ENCODE data around the gene GALNT14.

Gene GALNT14

GRCh38 chr2:30942419-30942818 is 195.8 kb downstream of the GALNT14 start:
- no peak for TF ChIP-seq CTCF (conservative IDR thresholded peaks at IDR 0.05)
- H3K27ac ChIP-seq: no peak overlapping the region

- TF ChIP-seq CTCF (conservative IDR thresholded peaks at IDR 0.05): no peak
- H3K27ac ChIP-seq: no peak overlapping the region
These were observed 197.4 kb downstream of the GALNT14 start for GRCh38 chr2:30940839-30941238.

GRCh38 chr2:30939364-30939763 is 198.9 kb downstream of the GALNT14 start:
- TF ChIP-seq CTCF (conservative IDR thresholded peaks at IDR 0.05): no peak
- H3K27ac ChIP-seq: no peak overlapping the region

- TF ChIP-seq CTCF (conservative IDR thresholded peaks at IDR 0.05): no peak
- H3K27ac ChIP-seq: no peak overlapping the region
These were observed 200.0 kb downstream of the GALNT14 start for GRCh38 chr2:30938196-30938595.

DNA sequence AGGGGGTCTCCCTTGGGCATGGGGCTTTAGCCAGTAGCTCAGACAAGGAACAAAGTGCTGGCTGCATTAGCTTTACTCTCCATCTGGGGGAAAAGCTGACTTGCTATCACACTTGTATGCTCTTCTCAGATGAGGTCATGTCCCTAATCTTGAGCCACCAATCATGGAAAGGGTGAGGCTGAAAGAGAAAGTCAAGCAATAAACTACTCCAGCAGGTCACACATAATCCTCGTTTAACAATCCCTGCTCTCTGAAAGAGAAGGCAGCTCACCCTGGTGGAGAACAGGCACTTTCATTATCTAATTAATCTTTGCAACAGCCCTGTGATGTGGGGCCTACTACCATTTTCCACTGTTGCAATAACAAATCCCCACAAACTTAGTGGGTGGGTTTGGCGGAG is 201.3 kb downstream of the GALNT14 start:
- H3K27ac ChIP-seq: no peak overlapping the region
- TF ChIP-seq CTCF (conservative IDR thresholded peaks at IDR 0.05): no peak

- no peak for TF ChIP-seq CTCF (conservative IDR thresholded peaks at IDR 0.05)
- H3K27ac ChIP-seq: no peak overlapping the region
These were observed 202.4 kb downstream of the GALNT14 start for GRCh38 chr2:30935795-30936194.

DNA sequence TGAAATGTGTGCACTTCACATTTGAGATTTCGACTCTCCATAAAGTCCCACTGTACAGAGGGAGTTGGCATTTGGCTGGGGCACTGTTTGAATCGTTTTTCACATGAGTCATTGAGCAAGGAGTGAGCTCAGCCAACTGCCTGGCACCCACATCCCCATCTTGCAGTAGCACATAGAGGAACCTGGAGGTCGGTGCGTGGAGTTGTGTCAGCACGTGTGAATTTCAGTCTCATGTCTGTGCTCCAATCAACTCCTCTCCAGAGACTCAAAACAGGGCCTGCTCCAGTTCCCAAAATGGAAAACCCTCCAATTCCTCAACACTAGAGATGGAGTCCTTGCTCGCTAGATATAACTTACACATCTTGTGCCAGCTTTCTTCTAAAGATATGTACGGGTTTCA is 204.2 kb downstream of the GALNT14 start:
- TF ChIP-seq CTCF (conservative IDR thresholded peaks at IDR 0.05): no peak
- H3K27ac ChIP-seq: no peak overlapping the region

DNA sequence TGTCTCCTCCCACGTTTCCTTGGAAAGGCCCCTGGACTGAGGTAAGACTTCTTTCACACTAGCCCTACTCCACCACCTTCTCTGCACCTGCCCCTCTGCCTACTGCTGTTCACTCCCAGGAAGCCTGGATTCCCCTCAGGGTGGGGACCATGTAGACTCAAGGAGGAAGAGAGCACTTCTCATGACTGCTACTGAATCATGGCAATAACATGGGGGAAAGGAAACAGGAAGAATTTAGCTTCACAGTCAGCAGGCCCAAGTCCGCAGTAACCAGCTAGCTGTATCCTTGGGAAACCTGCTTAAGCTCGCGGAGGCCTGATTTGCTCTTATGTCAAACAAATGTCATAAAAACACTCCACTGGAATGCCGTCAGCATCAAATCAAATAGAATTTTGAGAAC is 204.7 kb downstream of the GALNT14 start:
- H3K27ac ChIP-seq: no peak overlapping the region
- no peak for TF ChIP-seq CTCF (conservative IDR thresholded peaks at IDR 0.05)

All from VCaP (cell line).